Measurements from ENCODE around the gene CITED4.

Gene CITED4

DNA sequence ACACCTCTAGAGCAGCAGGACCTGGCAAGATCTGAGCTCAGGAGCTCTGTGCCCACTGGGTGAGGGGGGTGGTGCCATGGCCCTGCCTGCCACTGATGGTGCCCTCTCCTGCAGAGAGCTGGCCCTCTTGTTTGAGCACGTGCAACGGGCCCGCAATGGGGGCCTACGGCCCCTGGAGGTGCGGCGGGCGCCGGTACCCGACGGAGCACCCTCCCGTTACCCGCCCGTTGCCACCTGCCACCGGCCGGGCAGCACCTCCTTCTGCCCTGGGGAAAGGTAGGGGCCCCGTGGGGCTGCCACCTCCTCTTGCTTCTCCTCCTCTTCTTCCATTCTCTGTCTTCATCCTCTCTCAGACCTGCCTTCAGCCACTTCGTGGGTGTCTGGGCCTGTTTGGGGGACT is 38.2 kb downstream of the CITED4 start:
- H3K4me3 ChIP-seq (ENCODE audit: low read depth, low read length), result no peak overlapping the region
- TF ChIP-seq, protein P1, sequence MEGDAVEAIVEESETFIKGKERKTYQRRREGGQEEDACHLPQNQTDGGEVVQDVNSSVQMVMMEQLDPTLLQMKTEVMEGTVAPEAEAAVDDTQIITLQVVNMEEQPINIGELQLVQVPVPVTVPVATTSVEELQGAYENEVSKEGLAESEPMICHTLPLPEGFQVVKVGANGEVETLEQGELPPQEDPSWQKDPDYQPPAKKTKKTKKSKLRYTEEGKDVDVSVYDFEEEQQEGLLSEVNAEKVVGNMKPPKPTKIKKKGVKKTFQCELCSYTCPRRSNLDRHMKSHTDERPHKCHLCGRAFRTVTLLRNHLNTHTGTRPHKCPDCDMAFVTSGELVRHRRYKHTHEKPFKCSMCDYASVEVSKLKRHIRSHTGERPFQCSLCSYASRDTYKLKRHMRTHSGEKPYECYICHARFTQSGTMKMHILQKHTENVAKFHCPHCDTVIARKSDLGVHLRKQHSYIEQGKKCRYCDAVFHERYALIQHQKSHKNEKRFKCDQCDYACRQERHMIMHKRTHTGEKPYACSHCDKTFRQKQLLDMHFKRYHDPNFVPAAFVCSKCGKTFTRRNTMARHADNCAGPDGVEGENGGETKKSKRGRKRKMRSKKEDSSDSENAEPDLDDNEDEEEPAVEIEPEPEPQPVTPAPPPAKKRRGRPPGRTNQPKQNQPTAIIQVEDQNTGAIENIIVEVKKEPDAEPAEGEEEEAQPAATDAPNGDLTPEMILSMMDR (IDR thresholded peaks at IDR 0.05; ENCODE audit: low read depth, low read length, missing control alignments), result no peak
- in situ Hi-C loops (cut with HindIII; ENCODE audit: low sequenced_read_pairs), result loop anchor here (5.0 kb wide), 1 partner anchor 37 kb away; no protein-coding TSS in a partner anchor
- no peak for DNase-seq (ENCODE audit: low read depth)

DNA sequence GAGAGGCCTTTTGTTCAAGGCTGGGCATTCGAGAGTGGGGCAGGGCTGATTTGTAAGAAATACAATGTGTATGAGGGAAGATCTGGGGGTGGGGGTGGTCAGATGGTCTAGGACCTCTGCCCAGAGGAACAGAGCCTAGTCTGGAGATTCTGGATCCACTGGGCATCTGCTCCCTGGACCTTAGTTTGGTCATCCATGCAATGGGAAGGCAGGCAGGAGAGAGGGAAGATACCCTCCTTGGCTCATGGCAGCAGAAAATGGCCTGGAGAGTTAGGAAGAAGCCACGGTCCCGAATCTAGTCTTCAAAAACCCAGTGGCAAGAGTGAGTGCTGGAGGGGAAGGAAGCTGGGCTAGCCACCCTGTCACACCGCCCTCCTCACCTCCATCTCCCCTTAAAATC is 38.8 kb downstream of the CITED4 start:
- TF ChIP-seq, protein P1 (IDR thresholded peaks at IDR 0.05; ENCODE audit: low read depth, low read length, missing control alignments), result no peak
- in situ Hi-C loops (cut with HindIII; ENCODE audit: low sequenced_read_pairs), result loop anchor here (5.0 kb wide), 1 partner anchor 36 kb away; no protein-coding TSS in a partner anchor
- H3K4me3 ChIP-seq (ENCODE audit: low read depth, low read length), result no peak overlapping the region
- no peak for DNase-seq (ENCODE audit: low read depth)

DNA sequence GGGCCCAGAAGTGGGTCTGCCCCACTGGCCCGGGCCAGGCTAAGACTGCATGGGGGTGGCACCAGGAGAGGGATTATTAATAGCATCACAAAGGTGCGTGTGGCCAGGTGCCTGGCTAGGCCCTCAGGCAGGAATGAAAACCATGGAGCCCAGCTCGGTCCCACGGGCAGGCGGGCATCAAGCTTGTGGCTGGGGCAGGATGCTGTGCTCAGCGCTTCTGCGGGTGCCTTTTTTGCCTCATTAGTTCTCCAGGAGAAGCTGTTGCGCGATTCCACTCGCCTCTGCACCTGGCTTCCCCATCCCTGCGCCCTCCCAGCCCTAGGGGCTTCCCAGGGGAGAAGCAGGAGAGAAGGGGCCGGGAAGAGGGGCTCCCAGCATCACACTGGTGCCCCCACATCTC is 39.3 kb downstream of the CITED4 start:
- in situ Hi-C loops (cut with HindIII; ENCODE audit: low sequenced_read_pairs), result loop anchor here (5.0 kb wide), 1 partner anchor 36 kb away; no protein-coding TSS in a partner anchor
- H3K4me3 ChIP-seq (ENCODE audit: low read depth, low read length), result no peak overlapping the region
- TF ChIP-seq, protein P1 (IDR thresholded peaks at IDR 0.05; ENCODE audit: low read depth, low read length, missing control alignments), result no peak
- no peak for DNase-seq (ENCODE audit: low read depth)

DNA sequence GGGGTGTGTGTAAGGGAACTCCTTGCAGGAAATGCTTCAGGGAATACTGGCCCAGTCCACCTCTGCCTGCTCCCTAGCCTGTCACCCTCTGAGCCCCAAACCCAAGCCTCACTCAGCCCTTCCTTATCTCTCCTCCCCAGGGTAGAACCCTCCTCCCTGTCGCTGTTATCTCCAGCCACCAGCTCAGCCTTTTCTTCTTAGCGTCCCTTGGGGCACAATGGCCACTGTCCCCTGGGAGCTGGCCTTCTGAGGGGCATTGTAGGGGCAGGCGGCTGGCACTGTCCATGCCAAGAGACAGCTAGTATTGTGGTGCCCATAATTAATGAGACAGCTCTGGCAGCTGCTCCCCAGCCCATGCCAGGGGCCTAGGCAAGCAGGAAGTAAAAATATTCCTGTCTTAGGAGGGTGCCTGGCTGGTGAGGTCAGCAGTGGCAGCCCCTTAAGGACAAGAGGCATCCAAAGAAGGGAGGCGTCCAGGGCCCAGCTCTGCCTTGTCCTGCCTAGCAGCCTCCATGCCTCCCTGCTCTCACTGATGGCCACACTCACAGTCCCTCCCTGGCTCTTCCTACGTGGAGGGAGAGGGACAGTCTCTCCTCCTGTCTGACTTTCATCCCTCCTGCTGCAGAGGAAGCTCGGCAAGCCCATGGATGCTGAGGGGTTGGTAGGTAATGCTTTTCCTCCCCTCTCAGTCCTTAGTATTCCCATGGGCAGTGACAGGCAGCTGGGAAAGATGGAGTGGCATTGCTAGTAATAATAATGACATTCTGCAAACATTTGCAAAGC is 41.1 kb downstream of the CITED4 start:
- TF ChIP-seq, protein P1 (IDR thresholded peaks at IDR 0.05; ENCODE audit: low read depth, low read length, missing control alignments), result no peak
- DNase-seq (ENCODE audit: low read depth), result no peak
- no peak overlapping the region for H3K4me3 ChIP-seq (ENCODE audit: low read depth, low read length)
- in situ Hi-C loops (cut with HindIII; ENCODE audit: low sequenced_read_pairs), result loop anchor here (5.0 kb wide), 1 partner anchor 34 kb away; no protein-coding TSS in a partner anchor

- H3K4me3 ChIP-seq (ENCODE audit: low read depth, low read length), result no peak overlapping the region
- DNase-seq (ENCODE audit: low read depth), result no peak
- in situ Hi-C loops (cut with HindIII; ENCODE audit: low sequenced_read_pairs), result loop anchor here (5.0 kb wide), 1 partner anchor 33 kb away; no protein-coding TSS in a partner anchor
- TF ChIP-seq, protein P1 (IDR thresholded peaks at IDR 0.05; ENCODE audit: low read depth, low read length, missing control alignments), result no peak
These were observed 41.8 kb downstream of the CITED4 start for GRCh38 chr1:40820251-40820797.

- in situ Hi-C loops (cut with HindIII; ENCODE audit: low sequenced_read_pairs), result no loop called here
- no peak overlapping the region for H3K4me3 ChIP-seq (ENCODE audit: low read depth, low read length)
- DNase-seq (ENCODE audit: low read depth), result no peak
- TF ChIP-seq, protein P1 (IDR thresholded peaks at IDR 0.05; ENCODE audit: low read depth, low read length, missing control alignments), result no peak
These were observed 43.1 kb downstream of the CITED4 start for GRCh38 chr1:40819101-40819500.
